Cardiac muscle cell (in vitro differentiated cells and primary cell): ENCODE measurements around the gene GDF11. TPM values are rescaled to one million over a fixed set of nuclear protein-coding genes. Genes with fewer than 3 reads are reported as not detected.

Experiments used
- DNase-seq, 2 donors: peaks; one replicate each; pipeline versions ENCODE4 v3.0.0 to v3.0.0-alpha.2; 2010 to 2017; ENCODE audit warnings: low read depth in 1 of 2, low spot score in 1 of 2
- H3K27ac ChIP-seq: fragments of 200-600 bp; sonication (generic); 2 replicates; pipeline ENCODE4 v1.5.1; 2016
- H3K27me3 ChIP-seq: fragments of 200-600 bp; sonication (generic); 2 replicates; pipeline ENCODE4 v1.6.0; 2016; ENCODE audit warnings: control low read depth
- H3K36me3 ChIP-seq: fragments of 200-600 bp; sonication (generic); 2 replicates; pipeline ENCODE4 v1.5.1; 2016; ENCODE audit warnings: control low read depth
- H3K4me1 ChIP-seq: fragments of 200-600 bp; sonication (generic); 2 replicates; pipeline ENCODE4 v1.8.1; 2017; ENCODE audit warnings: low read depth, mild to moderate bottlenecking, mixed run types
- H3K4me3 ChIP-seq: fragments of 200-600 bp; sonication (generic); 2 replicates; pipeline ENCODE4 v1.5.1; 2016; ENCODE audit warnings: mild to moderate bottlenecking
- H3K9me3 ChIP-seq: fragments of 200-600 bp; sonication (generic); 2 replicates; pipeline ENCODE4 v1.5.1; 2017; ENCODE audit warnings: low read depth, mild to moderate bottlenecking, control low read depth
- CTCF ChIP-seq: IDR thresholded peaks from 2 replicates; pipeline ENCODE4 v1.5.1; 2012; ENCODE audit warnings: low read depth, mild to moderate bottlenecking, low read length
- polyA plus RNA-seq: library from polyadenylated mRNA; unstranded; fragments of >200 nt; fragmentation: Nextera tagmentation; extraction: Ambion mirVana; gene quantifications from 2 replicates; pipeline ENCODE4 v1.2.1, GENCODE V29; 2016
- total RNA-seq: library from RNA; depleted of rRNA; stranded (reverse); fragments of >200 nt; gene quantifications from 2 replicates; pipeline ENCODE4 v1.2.3, GENCODE V29; 2016

The GDF11 gene
- total and polyA plus RNA-seq, 2 experiments from 2014 or later = 13.5 to 54.2 TPM

DNA sequence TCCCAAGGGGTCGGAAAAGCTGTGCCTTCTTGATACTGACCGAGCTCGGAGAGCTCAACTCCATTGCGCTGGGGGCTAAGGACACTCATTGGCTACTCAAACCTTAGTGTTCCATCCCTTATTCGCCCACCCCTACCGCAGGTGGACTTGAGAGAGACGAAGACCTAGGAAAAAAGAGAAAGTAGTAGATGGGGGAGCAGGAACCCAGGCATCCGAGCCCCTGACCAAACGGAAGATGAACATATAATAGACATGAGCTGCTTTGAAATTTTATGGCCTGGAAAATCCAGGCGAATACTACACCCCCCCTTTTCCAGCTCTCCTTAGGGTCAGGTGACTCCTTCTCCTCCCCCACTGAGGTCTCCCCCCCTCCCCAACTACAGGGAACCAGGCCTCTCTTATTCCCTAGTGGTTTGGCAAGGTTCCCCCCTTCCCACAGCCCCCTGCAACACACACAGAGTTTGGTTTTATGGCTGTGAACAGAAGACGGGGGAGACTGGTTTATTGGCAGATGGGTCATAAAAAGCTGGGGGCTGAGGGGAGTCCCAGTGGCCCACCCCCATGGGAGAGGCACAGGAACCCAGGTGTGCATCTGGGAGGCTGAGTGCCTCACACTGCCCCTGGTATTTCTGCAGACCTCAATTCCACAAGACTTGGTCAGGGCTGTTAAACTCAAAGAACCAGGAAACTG, 1.6 kb downstream of the GDF11 start:
- peak overlapping the region; percentile 92 for H3K27ac ChIP-seq
- no peak for TF ChIP-seq CTCF
- DNase-seq = no peak
- H3K36me3 ChIP-seq = peaks cover 8% of the 10 kb centered on the region
- peaks cover 25% of the 10 kb centered on the region for H3K4me1 ChIP-seq
- H3K9me3 ChIP-seq = no peaks in the 10 kb centered on the region
- peak overlapping the region; percentile 53 for H3K4me3 ChIP-seq
- H3K27me3 ChIP-seq = no peaks in the 10 kb centered on the region

DNA sequence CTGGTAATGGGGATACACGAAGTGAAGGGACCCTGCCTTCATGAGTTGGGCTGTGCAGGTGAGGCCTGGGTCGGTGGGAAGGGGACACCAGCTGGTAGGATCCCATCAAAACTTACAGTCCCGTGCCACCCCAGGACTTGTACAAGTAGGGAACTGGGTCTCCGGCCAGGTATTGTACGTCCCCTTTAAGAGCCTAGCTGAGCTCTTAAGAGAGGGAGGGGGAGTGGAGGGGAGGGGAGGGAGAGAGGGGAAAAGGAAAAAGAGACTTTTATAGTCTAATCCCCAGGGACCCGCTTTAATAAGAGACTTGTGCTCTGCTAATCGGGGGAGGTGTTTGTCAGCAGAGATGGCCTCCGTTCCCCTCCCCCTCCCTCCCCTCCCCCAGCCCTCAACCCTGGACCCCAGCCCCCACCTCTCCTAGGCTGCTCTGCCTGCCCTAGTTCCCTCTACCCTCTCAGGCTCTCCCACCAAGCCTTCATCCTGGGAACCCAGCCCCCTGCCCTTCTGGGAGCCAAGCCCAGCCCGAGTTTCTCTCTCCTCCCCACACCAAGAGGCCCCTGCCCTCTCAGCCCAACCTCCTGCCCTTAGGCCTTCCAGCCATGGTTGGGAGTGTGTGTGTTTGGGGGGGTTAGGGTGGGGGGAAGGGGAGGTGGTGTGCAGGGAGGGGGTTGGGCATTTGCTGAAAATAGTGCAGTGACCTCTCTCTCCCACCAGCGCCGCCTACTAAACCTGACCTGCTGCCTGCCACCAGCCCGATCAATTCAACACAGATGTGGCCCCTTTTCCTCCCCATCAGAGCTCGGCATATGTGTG, 2.6 kb downstream of the GDF11 start:
- Histone ChIP-seq H3K36me3 (peaks cover 13% of the 10 kb centered on the region), H3K27ac (peak overlapping the region; percentile 92), H3K9me3 (no peaks in the 10 kb centered on the region), H3K27me3 (no peaks in the 10 kb centered on the region), H3K4me3 (peak overlapping the region; percentile 53), H3K4me1 (peaks cover 25% of the 10 kb centered on the region)
- no peak for TF ChIP-seq CTCF
- peak; percentile 77 to 94 for DNase-seq

- Histone ChIP-seq H3K36me3 (peaks cover 13% of the 10 kb centered on the region), H3K4me1 (peaks cover 25% of the 10 kb centered on the region), H3K27ac (peak overlapping the region; percentile 92), H3K4me3 (peak overlapping the region; percentile 53), H3K9me3 (no peaks in the 10 kb centered on the region), H3K27me3 (no peaks in the 10 kb centered on the region)
- DNase-seq = peak in 1 of 2 donors; percentile 38
- TF ChIP-seq CTCF = no peak
Observed at GRCh38 chr12:55746174-55746912, 3.4 kb downstream of the GDF11 start.

GRCh38 chr12:55746913-55747231, 4.0 kb downstream of the GDF11 start:
- Histone ChIP-seq H3K36me3 (peaks cover 18% of the 10 kb centered on the region), H3K4me1 (peaks cover 25% of the 10 kb centered on the region), H3K27ac (peak overlapping the region; percentile 92), H3K27me3 (no peaks in the 10 kb centered on the region), H3K9me3 (no peaks in the 10 kb centered on the region), H3K4me3 (peak overlapping the region; percentile 53)
- TF ChIP-seq CTCF = no peak
- DNase-seq = no peak

DNA sequence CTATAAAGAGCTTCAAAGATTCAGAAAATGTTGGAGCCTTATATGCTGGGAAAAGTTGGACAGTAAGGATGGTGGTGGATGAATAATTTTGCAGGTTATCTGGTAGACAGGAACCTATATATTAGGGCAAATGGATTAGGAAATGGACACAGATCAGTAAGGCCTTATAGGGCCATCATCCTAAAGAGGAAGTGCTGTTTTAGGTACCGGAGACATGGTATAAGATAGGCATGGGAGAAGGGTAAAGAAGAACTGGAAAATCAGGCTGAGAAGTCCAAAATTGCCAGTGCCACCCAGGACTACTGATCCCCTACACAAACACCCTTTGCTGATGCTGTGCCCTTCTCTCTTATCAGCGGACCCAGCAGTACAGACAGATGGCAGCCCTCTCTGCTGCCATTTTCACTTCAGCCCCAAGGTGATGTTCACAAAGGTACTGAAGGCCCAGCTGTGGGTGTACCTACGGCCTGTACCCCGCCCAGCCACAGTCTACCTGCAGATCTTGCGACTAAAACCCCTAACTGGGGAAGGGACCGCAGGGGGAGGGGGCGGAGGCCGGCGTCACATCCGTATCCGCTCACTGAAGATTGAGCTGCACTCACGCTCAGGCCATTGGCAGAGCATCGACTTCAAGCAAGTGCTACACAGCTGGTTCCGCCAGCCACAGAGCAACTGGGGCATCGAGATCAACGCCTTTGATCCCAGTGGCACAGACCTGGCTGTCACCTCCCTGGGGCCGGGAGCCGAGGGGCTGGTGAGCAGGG, 5.5 kb downstream of the GDF11 start:
- Histone ChIP-seq H3K4me1 (peaks cover 22% of the 10 kb centered on the region), H3K9me3 (no peaks in the 10 kb centered on the region), H3K27me3 (no peaks in the 10 kb centered on the region), H3K4me3 (no peak overlapping the region), H3K27ac (peak overlapping the region; percentile 92), H3K36me3 (peaks cover 20% of the 10 kb centered on the region)
- DNase-seq = no peak
- no peak for TF ChIP-seq CTCF
